DMS79 (cell line): ENCODE data around the gene LPAR1.
"Not testable (repeated sequence)": the region's sequence is repeated elsewhere in the genome, so short reads cannot be mapped to it uniquely, and the experiment has no call there.

ENCODE experiments used
- DNase-seq: peaks from one replicate; lab custom pipeline; 2025; lab: John Stamatoyannopoulos, UW

The LPAR1 gene

DNA sequence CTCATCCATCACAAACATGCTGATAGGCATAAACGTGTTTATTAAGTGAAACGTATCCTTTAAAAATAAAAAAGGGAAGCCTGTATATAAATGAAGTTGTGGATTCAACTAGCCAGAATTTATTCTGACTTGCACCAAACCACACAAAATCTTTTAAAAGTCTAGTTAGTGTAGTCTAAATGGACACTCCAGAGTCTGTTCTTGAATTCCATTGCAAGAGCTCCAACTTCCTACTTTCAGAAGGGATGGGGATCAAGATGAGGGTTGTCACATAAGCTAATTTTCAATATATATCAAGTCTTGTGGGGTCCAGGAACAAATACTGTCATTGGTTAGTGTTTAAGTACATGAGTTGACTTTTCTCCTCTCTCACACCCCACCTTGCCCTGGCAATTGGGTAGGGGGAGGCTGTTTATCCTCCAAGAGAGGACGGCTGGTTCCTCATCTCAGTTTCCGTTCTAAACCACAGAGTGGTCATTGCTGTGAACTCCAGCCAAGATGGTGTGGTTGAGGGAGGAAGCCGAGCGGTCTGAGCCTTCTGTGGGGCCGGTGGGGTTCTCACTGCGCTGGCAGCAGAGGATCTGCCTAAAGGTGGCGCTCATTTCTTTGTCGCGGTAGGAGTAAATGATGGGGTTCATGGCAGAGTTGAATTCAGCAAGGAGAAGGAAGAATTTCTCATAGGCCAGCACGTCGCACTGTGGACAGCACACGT, 163.2 kb downstream of the LPAR1 start:
- DNase-seq: no peak

- DNase-seq: no peak
These were observed 165.3 kb downstream of the LPAR1 start for GRCh38 chr9:110872920-110873319.

- DNase-seq: no peak
These were observed 166.5 kb downstream of the LPAR1 start for GRCh38 chr9:110871736-110872135.

DNA sequence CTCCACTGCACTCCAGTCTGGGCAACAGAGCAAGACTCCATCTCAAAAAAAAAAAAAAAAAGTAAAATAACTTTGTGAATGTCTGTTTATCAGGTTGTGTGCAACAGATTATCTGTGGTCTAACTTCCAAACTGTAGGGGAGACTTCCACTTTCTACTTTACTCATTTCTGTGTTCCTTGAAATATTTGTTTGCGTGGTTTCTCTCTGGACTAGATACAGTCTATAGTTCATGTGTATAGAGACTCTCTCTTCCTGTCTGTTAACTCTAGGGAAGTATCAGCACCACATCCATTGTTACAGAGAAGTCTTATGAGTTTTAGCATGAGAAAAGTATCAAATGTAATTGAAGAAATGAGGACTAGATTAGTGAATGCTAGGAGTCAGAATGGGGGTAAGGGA, 168.3 kb downstream of the LPAR1 start:
- no peak for DNase-seq

- DNase-seq: no peak
These were observed 174.3 kb downstream of the LPAR1 start for GRCh38 chr9:110864011-110864410.

DNA sequence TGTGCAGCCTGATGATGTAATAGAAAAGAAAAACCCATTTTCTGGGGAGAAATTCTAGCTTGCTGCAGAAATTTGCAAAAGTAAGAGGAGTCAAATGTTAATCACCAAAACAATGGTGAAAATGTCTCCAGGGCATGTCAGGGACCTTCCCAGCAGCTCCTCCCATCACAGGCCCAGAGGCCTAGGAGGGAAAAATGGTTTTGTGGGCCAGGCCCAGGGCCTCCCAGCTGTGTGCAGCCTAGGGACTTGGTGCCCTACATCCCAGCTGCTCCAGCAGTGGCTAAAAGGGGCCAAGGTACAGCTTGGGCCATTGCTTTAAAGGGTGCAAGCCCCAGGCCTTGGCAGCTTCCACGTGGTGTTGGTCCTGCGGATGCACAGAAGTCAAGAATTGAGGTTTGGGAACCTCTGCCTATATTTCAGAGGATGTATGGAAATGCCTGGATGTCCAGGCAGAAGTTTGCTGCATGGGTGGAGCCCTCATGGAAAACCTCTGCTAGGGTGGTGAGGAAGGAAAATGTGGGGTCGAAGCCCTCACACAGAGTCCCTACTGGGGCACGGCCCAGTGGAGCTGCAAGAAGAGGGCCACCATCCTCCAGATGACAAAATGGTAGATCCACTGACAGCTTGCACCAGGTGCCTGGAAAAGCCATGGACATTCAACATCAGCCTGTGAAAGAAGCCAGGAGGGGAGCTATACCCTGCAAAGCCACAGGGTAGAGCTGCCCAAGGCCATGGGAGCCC, 176.7 kb downstream of the LPAR1 start:
- not testable (repeated sequence) for DNase-seq

DNA sequence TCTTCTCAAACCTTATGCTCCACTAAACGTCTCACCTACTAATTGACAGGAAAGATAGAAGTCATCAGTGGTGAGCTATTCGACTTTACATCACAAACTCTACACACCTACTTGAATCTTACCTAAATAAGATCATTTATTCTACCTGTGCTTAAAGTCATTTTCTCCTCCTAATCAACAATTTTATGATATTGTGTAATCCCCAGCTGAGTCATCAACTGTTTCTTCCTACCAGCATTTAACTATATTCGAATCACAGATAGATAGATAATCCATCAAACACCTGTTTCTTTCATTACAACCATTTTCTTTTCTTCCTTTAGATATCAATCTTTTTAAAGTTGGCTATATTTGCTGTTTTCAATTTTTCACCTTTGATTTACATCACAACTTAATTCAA, 181.5 kb downstream of the LPAR1 start:
- no peak for DNase-seq

GRCh38 chr9:110850401-110851135, 187.7 kb downstream of the LPAR1 start:
- DNase-seq: no peak

GRCh38 chr9:110847671-110848070, 190.6 kb downstream of the LPAR1 start:
- DNase-seq: no peak

- DNase-seq: no peak
These were observed 192.1 kb downstream of the LPAR1 start for GRCh38 chr9:110846215-110846614.

DNA sequence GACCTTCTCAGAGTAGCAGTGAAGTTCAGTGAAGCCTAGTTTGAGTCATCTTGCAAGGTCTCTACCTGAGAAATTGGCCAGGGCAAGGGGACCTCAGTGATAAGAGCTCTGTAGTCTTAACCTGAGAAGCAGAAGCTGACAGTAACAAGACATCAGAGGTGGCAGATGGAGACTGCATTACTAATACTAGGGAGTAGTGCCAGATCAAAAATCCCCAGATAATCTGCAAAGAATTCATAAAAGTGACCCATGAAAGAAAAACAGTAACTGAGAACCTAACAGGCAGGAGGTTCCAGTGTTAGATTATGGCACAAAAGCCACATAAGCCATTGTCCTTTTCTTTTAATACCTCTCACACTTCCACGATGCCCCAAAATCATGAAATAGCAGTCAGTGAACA, 194.1 kb downstream of the LPAR1 start:
- DNase-seq: no peak

DNA sequence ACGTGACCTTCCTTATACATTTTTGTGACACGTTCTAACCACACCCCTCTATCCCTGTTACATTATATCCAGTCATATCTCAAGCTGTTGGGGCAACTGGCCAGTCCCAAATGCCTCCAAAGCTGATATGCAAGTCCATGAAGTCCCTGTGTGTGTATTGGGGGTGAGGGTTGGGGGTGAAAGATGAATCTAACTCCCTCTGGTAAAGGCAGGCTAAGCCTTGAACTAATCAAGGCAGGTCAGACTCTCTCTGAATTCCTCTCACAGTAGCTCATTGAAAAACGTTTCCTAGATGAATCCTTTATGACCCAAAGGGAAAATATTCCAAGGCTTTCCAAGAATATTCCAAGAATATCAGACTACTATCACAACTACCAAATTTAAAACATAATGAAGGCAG, 195.3 kb downstream of the LPAR1 start:
- no peak for DNase-seq

- DNase-seq: no peak
These were observed 196.1 kb downstream of the LPAR1 start for GRCh38 chr9:110842169-110842568.

DNA sequence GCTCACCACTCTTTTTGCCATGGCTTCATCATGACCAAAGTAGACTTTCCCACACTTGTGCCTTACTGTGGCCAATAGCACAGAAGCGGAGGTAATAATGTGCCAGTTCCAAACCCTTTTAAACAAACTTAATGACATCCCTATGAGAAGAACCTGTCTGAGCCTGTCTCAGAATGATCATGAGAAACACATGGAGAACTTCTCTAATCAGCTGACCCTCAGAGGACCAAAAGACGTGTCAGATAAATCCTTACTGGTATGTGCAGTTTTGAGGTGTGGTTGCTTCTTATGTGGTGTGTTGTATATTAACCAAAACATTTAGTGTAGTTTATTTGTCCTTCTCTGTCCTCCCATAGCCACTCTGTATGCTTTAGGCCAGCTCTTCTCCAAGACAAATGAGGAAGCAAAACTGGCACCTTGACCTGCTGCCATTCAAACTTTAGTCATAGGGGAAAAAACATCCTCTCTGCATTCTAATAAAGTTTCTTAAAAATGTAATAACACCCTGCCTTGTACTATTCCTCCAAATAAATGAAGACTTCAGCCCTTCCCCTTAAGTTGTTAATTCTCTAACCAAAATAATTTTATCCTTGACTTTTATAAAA, 200.8 kb downstream of the LPAR1 start:
- no peak for DNase-seq

GRCh38 chr9:110835859-110836271, 202.4 kb downstream of the LPAR1 start:
- no peak for DNase-seq

- no peak for DNase-seq
These were observed 202.9 kb downstream of the LPAR1 start for GRCh38 chr9:110835404-110835803.

DNA sequence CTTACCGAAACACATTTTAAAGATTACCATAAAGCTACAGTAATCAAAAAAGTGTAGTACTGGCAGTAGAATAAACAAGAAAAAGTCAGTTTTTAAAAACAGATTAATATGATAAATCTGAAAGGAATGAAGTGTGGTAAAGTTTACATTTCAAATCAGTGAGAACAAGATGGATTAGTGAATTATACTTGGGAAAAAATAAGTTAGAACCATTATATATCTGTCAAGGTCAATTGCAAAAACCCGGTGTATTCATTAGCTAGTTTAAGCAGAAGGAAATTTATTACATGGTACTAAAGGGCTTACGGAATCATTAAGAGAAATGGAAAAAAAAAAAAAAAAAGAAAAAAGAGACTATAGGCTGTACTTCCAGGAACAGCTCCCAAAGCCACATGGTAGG, 205.3 kb downstream of the LPAR1 start:
- no peak for DNase-seq

DNA sequence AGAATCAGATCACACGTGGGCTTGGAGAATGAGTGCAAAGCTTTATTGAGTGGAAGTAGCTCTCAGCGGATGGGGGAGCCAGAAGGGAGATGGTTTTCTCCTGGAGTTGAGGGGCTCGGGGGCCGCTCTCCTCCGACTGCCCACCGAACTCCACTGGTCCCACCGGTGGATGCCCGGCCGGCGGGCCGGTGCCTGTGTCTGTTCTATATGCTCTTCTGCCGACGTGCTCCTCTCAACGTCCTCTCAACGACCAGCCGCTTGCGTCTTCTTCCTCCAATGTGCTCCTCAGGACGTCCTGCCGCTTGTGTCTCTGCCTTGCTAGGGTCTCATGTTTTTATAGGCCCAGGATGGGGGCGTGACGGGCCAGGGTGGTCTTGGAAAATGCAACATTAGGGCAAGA, 207.8 kb downstream of the LPAR1 start:
- DNase-seq: no peak

DNA sequence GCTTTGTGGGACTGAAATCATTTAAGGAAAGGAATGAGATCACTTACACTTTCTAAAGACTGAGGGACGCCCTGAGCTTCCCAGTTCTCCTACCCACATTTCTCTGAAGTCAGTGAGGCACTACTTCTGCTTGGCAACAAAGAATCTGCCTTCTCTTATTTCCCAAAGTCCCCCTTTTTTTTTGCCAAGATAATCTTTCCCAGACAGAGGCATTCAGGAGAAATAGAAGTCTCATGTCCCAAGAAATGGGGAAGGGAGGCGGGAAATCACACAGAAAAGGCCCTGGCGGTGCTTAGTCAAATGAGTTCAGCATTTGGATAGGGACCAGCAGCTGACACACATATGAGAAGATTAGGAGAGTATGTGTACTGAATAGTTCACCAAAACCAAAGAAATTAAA, 210.0 kb downstream of the LPAR1 start:
- DNase-seq: no peak

GRCh38 chr9:110826400-110826799, 211.9 kb downstream of the LPAR1 start:
- not testable (repeated sequence) for DNase-seq

- no peak for DNase-seq
These were observed 212.3 kb downstream of the LPAR1 start for GRCh38 chr9:110825950-110826349.

DNA sequence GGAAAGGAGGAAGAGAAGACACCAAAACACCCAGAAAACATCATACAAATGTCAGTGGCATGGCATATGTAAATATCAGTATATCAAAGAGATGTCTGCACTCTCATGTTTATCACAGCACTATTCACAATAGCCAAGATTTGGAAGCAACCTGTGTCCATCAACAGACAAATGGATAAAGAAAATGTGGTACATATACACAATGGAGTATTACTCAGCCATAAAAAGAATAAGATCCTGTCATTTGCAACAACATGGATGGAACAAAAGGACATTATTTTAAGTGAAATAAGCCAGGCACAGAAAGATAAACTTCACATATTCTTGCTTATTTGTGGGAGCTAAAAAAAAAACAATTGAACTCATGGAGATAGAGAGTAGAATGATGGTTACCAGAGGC, 213.1 kb downstream of the LPAR1 start:
- not testable (repeated sequence) for DNase-seq
